Muscle of leg (tissue), 16 donors: ENCODE results near the gene MB. TPM values are rescaled to one million over a fixed set of nuclear protein-coding genes. Genes with fewer than 3 reads are reported as not detected.
"Not testable (repeated sequence)": the region's sequence is repeated elsewhere in the genome, so short reads cannot be mapped to it uniquely, and the experiment has no call there.

Experiments
- DNase-seq: peaks from one replicate; pipeline ENCODE4 v3.0.0; 2013
- H3K27ac ChIP-seq: one replicate; pipeline ENCODE4 v1.5.1; 2013; ENCODE audit warnings: mild to moderate bottlenecking, low read length, control low read depth
- H3K27me3 ChIP-seq: one replicate; pipeline ENCODE4 v1.6.1; 2013; ENCODE audit warnings: low read length; ENCODE audit not compliant: control insufficient read depth, insufficient read depth
- H3K36me3 ChIP-seq: one replicate; pipeline ENCODE4 v1.6.1; 2013; ENCODE audit warnings: low read length; ENCODE audit not compliant: control insufficient read depth, insufficient read depth
- H3K4me1 ChIP-seq: one replicate; pipeline ENCODE4 v1.6.1; 2013; ENCODE audit warnings: low read length; ENCODE audit not compliant: control insufficient read depth, insufficient read depth
- H3K4me3 ChIP-seq: one replicate; pipeline ENCODE4 v1.5.1; 2013; ENCODE audit warnings: low read length, control low read depth
- H3K9me3 ChIP-seq: replicated peaks from 2 replicates; pipeline ENCODE4 v1.6.1; 2013; ENCODE audit warnings: low read depth, low read length; ENCODE audit not compliant: control insufficient read depth
- WGBS: methylation state at CpG from one replicate; pipeline ENCODE4 v1.1.5; 2013; ENCODE audit warnings: missing lambda C conversion rate; ENCODE audit not compliant: insufficient coverage; 5-methylcytosine and 5-hydroxymethylcytosine counted together
- long read RNA-seq, 11 donors: transcript quantifications; one replicate each; lab custom pipeline, GENCODE V29; 2026
- polyA plus RNA-seq, 8 donors: library from polyadenylated mRNA; unstranded; fragments of 120-200 nt; gene quantifications; one replicate each; pipeline versions ENCODE4 v1.2.1 to v1.2.3, GENCODE V29; 2013; ENCODE audit warnings: inconsistent platforms in 1 of 8, low replicate concordance in 1 of 8; ENCODE audit not compliant: insufficient read length in 8 of 8, insufficient read depth in 1 of 8
- total RNA-seq: library from RNA; stranded (reverse); fragments of 120-200 nt; gene quantifications from one replicate; pipeline ENCODE4 v1.2.4, GENCODE V29; 2013

Gene MB
- total RNA-seq, result 268 TPM
- polyA plus RNA-seq, result 100 to 1,000 TPM; 236 to 415 (median 329) TPM
- long read RNA-seq, donor 1, transcript MB-203 (4 exons, 1,153 nt), result minor isoform, 7 of 149 reads
- long read RNA-seq, donor 1, transcript MB-202 (3 exons, 1,197 nt), result minor isoform, 47 of 149 reads
- long read RNA-seq, donor 1, transcript MB-205 (4 exons, 582 nt), result major isoform, 66 of 149 reads
- long read RNA-seq, donor 1, partial matches to known transcripts, result 11 of 149 reads
- long read RNA-seq, donor 1, other reads (novel, unspliced or antisense), result 18 of 149 reads
- long read RNA-seq, donor 2, transcript MB-205 (4 exons, 582 nt), result major isoform, 14 of 17 reads
- long read RNA-seq, donor 2, partial matches to known transcripts, result 0 of 17 reads
- long read RNA-seq, donor 2, other reads (novel, unspliced or antisense), result 0 of 17 reads
- long read RNA-seq, donor 3, transcript MB-202 (3 exons, 1,197 nt), result minor isoform, 90 of 335 reads
- long read RNA-seq, donor 3, transcript MB-203 (4 exons, 1,153 nt), result minor isoform, 9 of 335 reads
- long read RNA-seq, donor 3, transcript MB-205 (4 exons, 582 nt), result major isoform, 148 of 335 reads
- long read RNA-seq, donor 3, partial matches to known transcripts, result 29 of 335 reads
- long read RNA-seq, donor 3, other reads (novel, unspliced or antisense), result 59 of 335 reads
- long read RNA-seq, donor 4, transcript MB-205 (4 exons, 582 nt), result major isoform, 77 of 178 reads
- long read RNA-seq, donor 4, transcript MB-202 (3 exons, 1,197 nt), result minor isoform, 25 of 178 reads
- long read RNA-seq, donor 4, partial matches to known transcripts, result 12 of 178 reads
- long read RNA-seq, donor 4, other reads (novel, unspliced or antisense), result 61 of 178 reads
- long read RNA-seq, donor 5, transcript MB-205 (4 exons, 582 nt), result major isoform, 242 of 614 reads
- long read RNA-seq, donor 5, transcript MB-203 (4 exons, 1,153 nt), result minor isoform, 18 of 614 reads
- long read RNA-seq, donor 5, transcript MB-202 (3 exons, 1,197 nt), result minor isoform, 167 of 614 reads
- long read RNA-seq, donor 5, partial matches to known transcripts, result 56 of 614 reads
- long read RNA-seq, donor 5, other reads (novel, unspliced or antisense), result 128 of 614 reads
- long read RNA-seq, donor 6, transcript MB-202 (3 exons, 1,197 nt), result minor isoform, 94 of 637 reads
- long read RNA-seq, donor 6, transcript MB-205 (4 exons, 582 nt), result major isoform, 336 of 637 reads
- long read RNA-seq, donor 6, transcript MB-203 (4 exons, 1,153 nt), result minor isoform, 6 of 637 reads
- long read RNA-seq, donor 6, partial matches to known transcripts, result 54 of 637 reads
- long read RNA-seq, donor 6, other reads (novel, unspliced or antisense), result 146 of 637 reads
- long read RNA-seq, donor 7, transcript MB-205 (4 exons, 582 nt), result major isoform, 135 of 349 reads
- long read RNA-seq, donor 7, transcript MB-203 (4 exons, 1,153 nt), result minor isoform, 12 of 349 reads
- long read RNA-seq, donor 7, transcript MB-202 (3 exons, 1,197 nt), result minor isoform, 89 of 349 reads
- long read RNA-seq, donor 7, partial matches to known transcripts, result 28 of 349 reads
- long read RNA-seq, donor 7, other reads (novel, unspliced or antisense), result 85 of 349 reads
- long read RNA-seq, donor 8, transcript MB-205 (4 exons, 582 nt), result major isoform, 107 of 188 reads
- long read RNA-seq, donor 8, transcript MB-202 (3 exons, 1,197 nt), result minor isoform, 25 of 188 reads
- long read RNA-seq, donor 8, partial matches to known transcripts, result 39 of 188 reads
- long read RNA-seq, donor 8, other reads (novel, unspliced or antisense), result 15 of 188 reads
- long read RNA-seq, donor 9, transcript MB-205 (4 exons, 582 nt), result minor isoform, 98 of 321 reads
- long read RNA-seq, donor 9, transcript MB-202 (3 exons, 1,197 nt), result major isoform, 99 of 321 reads
- long read RNA-seq, donor 9, transcript MB-203 (4 exons, 1,153 nt), result minor isoform, 13 of 321 reads
- long read RNA-seq, donor 9, partial matches to known transcripts, result 49 of 321 reads
- long read RNA-seq, donor 9, other reads (novel, unspliced or antisense), result 61 of 321 reads
- long read RNA-seq, donor 10, transcript MB-202 (3 exons, 1,197 nt), result minor isoform, 72 of 381 reads
- long read RNA-seq, donor 10, transcript MB-203 (4 exons, 1,153 nt), result minor isoform, 6 of 381 reads
- long read RNA-seq, donor 10, transcript MB-205 (4 exons, 582 nt), result major isoform, 159 of 381 reads
- long read RNA-seq, donor 10, partial matches to known transcripts, result 33 of 381 reads
- long read RNA-seq, donor 10, other reads (novel, unspliced or antisense), result 108 of 381 reads
- long read RNA-seq, donor 11, transcript MB-202 (3 exons, 1,197 nt), result minor isoform, 42 of 279 reads
- long read RNA-seq, donor 11, transcript MB-205 (4 exons, 582 nt), result major isoform, 130 of 279 reads
- long read RNA-seq, donor 11, transcript MB-203 (4 exons, 1,153 nt), result minor isoform, 16 of 279 reads
- long read RNA-seq, donor 11, partial matches to known transcripts, result 31 of 279 reads
- long read RNA-seq, donor 11, other reads (novel, unspliced or antisense), result 58 of 279 reads

- WGBS, result 78% methylated on average over 11 of the region's 16 CpGs
- no peaks in the 10 kb centered on the region for H3K36me3 ChIP-seq
- peaks cover 42% of the 10 kb centered on the region for H3K4me1 ChIP-seq
- H3K27ac ChIP-seq, result peak within 1 kb of the TSS; percentile 77
- H3K27me3 ChIP-seq, result peaks cover 2% of the 10 kb centered on the region
- no peaks in the 10 kb centered on the region for H3K9me3 ChIP-seq
- H3K4me3 ChIP-seq, result no peak within 1 kb of the TSS
- peak; percentile 50 for DNase-seq
These were observed at the start of gene MB for GRCh38 chr22:35617137-35617755. Gene MB, minus strand, starts transcription at chr22:35617329. Its CDS starts 72 bp downstream, at chr22:35617257.

- not testable (repeated sequence) for H3K4me3 ChIP-seq, H3K27me3 ChIP-seq, H3K27ac ChIP-seq, DNase-seq, H3K36me3 ChIP-seq, H3K4me1 ChIP-seq
- H3K9me3 ChIP-seq, result peaks cover 11% of the 10 kb centered on the region
- WGBS, result 67% methylated on average over 1 of the region's 1 CpG
These were observed 49.6 kb upstream of the MB start for GRCh38 chr22:35666699-35667098.

GRCh38 chr22:35664955-35665587, 47.9 kb upstream of the MB start:
- H3K9me3 ChIP-seq, result peaks cover 11% of the 10 kb centered on the region
- H3K4me1 ChIP-seq, result no peaks in the 10 kb centered on the region
- 94% methylated on average over 3 of the region's 5 CpGs for WGBS
- H3K27me3 ChIP-seq, result no peaks in the 10 kb centered on the region
- no peak overlapping the region for H3K27ac ChIP-seq
- H3K36me3 ChIP-seq, result peaks cover 8% of the 10 kb centered on the region
- no peak for DNase-seq
- no peak overlapping the region for H3K4me3 ChIP-seq

- DNase-seq, result peak; percentile 23
- Histone ChIP-seq H3K4me1 (no peaks in the 10 kb centered on the region), H3K27me3 (no peaks in the 10 kb centered on the region), H3K27ac (no peak overlapping the region), H3K4me3 (no peak overlapping the region), H3K9me3 (peaks cover 11% of the 10 kb centered on the region), H3K36me3 (peaks cover 19% of the 10 kb centered on the region)
- WGBS, result no CpG with 5 or more reads among the region's 3 CpGs
These were observed 46.2 kb upstream of the MB start for GRCh38 chr22:35663371-35663770.

- H3K4me3 ChIP-seq, result no peak overlapping the region
- peaks cover 21% of the 10 kb centered on the region for H3K36me3 ChIP-seq
- DNase-seq, result no peak
- H3K27me3 ChIP-seq, result no peaks in the 10 kb centered on the region
- no CpG with 5 or more reads among the region's 2 CpGs for WGBS
- no peak overlapping the region for H3K27ac ChIP-seq
- peaks cover 11% of the 10 kb centered on the region for H3K9me3 ChIP-seq
- H3K4me1 ChIP-seq, result no peaks in the 10 kb centered on the region
These were observed 45.8 kb upstream of the MB start for GRCh38 chr22:35662914-35663313.

GRCh38 chr22:35661464-35661863, 44.3 kb upstream of the MB start:
- DNase-seq, result no peak
- peaks cover 29% of the 10 kb centered on the region for H3K36me3 ChIP-seq
- H3K27me3 ChIP-seq, result no peaks in the 10 kb centered on the region
- peaks cover 11% of the 10 kb centered on the region for H3K9me3 ChIP-seq
- no peak overlapping the region for H3K4me3 ChIP-seq
- WGBS, result no CpG with 5 or more reads among the region's 2 CpGs
- H3K4me1 ChIP-seq, result no peaks in the 10 kb centered on the region
- no peak overlapping the region for H3K27ac ChIP-seq

GRCh38 chr22:35660291-35661127, 43.4 kb upstream of the MB start:
- no peaks in the 10 kb centered on the region for H3K27me3 ChIP-seq
- no peak overlapping the region for H3K4me3 ChIP-seq
- H3K36me3 ChIP-seq, result peaks cover 29% of the 10 kb centered on the region
- H3K9me3 ChIP-seq, result peaks cover 5% of the 10 kb centered on the region
- no peaks in the 10 kb centered on the region for H3K4me1 ChIP-seq
- H3K27ac ChIP-seq, result no peak overlapping the region
- WGBS, result 67% methylated on average over 1 of the region's 2 CpGs
- DNase-seq, result no peak
